Measurements from ENCODE around the gene OR4D11.
"Not testable (repeated sequence)": the region's sequence is repeated elsewhere in the genome, so short reads cannot be mapped to it uniquely, and the experiment has no call there.

The OR4D11 gene

GRCh38 chr11:59547605-59548308 lies 44.4 kb downstream of the OR4D11 start:
- in situ Hi-C loops (cut with MboI; ENCODE audit: low sequenced_read_pairs) = not testable (repeated sequence)

GRCh38 chr11:59548309-59548656 lies 44.9 kb downstream of the OR4D11 start:
- in situ Hi-C loops (cut with MboI; ENCODE audit: low sequenced_read_pairs) = no loop called here

- in situ Hi-C loops (cut with MboI; ENCODE audit: low sequenced_read_pairs) = loop anchor here (25.0 kb wide), 1 partner anchor 237 kb away; no protein-coding TSS in a partner anchor
Measured at GRCh38 chr11:59550368-59550841, 47.0 kb downstream of the OR4D11 start.

GRCh38 chr11:59550842-59551658 lies 47.7 kb downstream of the OR4D11 start:
- in situ Hi-C loops (cut with MboI; ENCODE audit: low sequenced_read_pairs) = loop anchor here (25.0 kb wide), 1 partner anchor 236 kb away; no protein-coding TSS in a partner anchor

GRCh38 chr11:59551659-59552521 lies 48.5 kb downstream of the OR4D11 start:
- in situ Hi-C loops (cut with MboI; ENCODE audit: low sequenced_read_pairs) = loop anchor here (25.0 kb wide), 1 partner anchor 235 kb away; no protein-coding TSS in a partner anchor

GRCh38 chr11:59552844-59553243 lies 49.5 kb downstream of the OR4D11 start:
- in situ Hi-C loops (cut with MboI; ENCODE audit: low sequenced_read_pairs) = loop anchor here (25.0 kb wide), 1 partner anchor 234 kb away; no protein-coding TSS in a partner anchor

GRCh38 chr11:59553323-59553722 lies 49.9 kb downstream of the OR4D11 start:
- in situ Hi-C loops (cut with MboI; ENCODE audit: low sequenced_read_pairs) = loop anchor here (25.0 kb wide), 1 partner anchor 234 kb away; no protein-coding TSS in a partner anchor
